Kidney (tissue), 14 donors: ENCODE measurements around the gene EVI5. TPM values are rescaled to one million over a fixed set of nuclear protein-coding genes. Genes with fewer than 3 reads are reported as not detected.
A peak's percentile ranks its signal among the peaks of the same experiment; 100 is the strongest.

ENCODE experiments used
- DNase-seq, 5 donors: peaks; one replicate each; pipeline ENCODE4 v3.0.0-alpha.2; 2013 to 2020
- FAIRE-seq: peaks from 2 replicates; lab custom pipeline; 2012; peaks lifted over from hg19 to GRCh38; lab: Jason Lieb, UNC
- H3K27ac ChIP-seq, 2 donors: one replicate each; pipeline ENCODE4 v1.7.0; 2013; ENCODE audit warnings: low read depth in 2 of 2, low read length in 2 of 2, inconsistent platforms in 1 of 2
- H3K27me3 ChIP-seq: one replicate; pipeline ENCODE4 v1.7.1; 2013; ENCODE audit warnings: low read length, inconsistent platforms; ENCODE audit not compliant: control insufficient read depth, insufficient read depth
- H3K36me3 ChIP-seq, 3 donors: one replicate each; pipeline versions ENCODE4 v1.7.0 to v1.7.1; 2013; ENCODE audit warnings: low read length in 3 of 3, control low read depth in 1 of 3, inconsistent platforms in 1 of 3; ENCODE audit not compliant: insufficient read depth in 3 of 3, control insufficient read depth in 2 of 3
- H3K4me1 ChIP-seq, 3 donors: one replicate each; pipeline versions ENCODE4 v1.7.0 to v1.7.1; 2013; ENCODE audit warnings: low read length in 3 of 3, inconsistent platforms in 1 of 3, low read depth in 1 of 3; ENCODE audit not compliant: control insufficient read depth in 2 of 3, insufficient read depth in 2 of 3
- H3K4me3 ChIP-seq, 3 donors: one replicate each; pipeline versions ENCODE4 v1.7.0 to v1.8.1; 2013; ENCODE audit warnings: low read length in 3 of 3, control low read depth in 1 of 3, inconsistent platforms in 1 of 3
- H3K9ac ChIP-seq, 3 donors: one replicate each; pipeline versions ENCODE4 v1.7.0 to v1.7.1; 2013; ENCODE audit warnings: low read length in 3 of 3, control low read depth in 1 of 3, inconsistent platforms in 1 of 3
- H3K9me3 ChIP-seq, 3 donors: one replicate each; pipeline versions ENCODE4 v1.7.0 to v1.7.1; 2013; ENCODE audit warnings: low read length in 3 of 3, control low read depth in 1 of 3, inconsistent platforms in 1 of 3; ENCODE audit not compliant: control insufficient read depth in 2 of 3, insufficient read depth in 1 of 3
- CTCF ChIP-seq: IDR thresholded peaks from 3 replicates; pipeline ENCODE4 v1.5.1; 2012; ENCODE audit warnings: mild to moderate bottlenecking, moderate library complexity, borderline replicate concordance; ENCODE audit not compliant: insufficient read depth; ENCODE audit errors: extremely low read depth
- intact Hi-C: fragments of 100-400 bp; cut with DNase I; formaldehyde crosslinking; loops from one replicate; pipeline ENCODE4 v1.11.1; 2022
- polyA plus RNA-seq: library from polyadenylated mRNA; stranded (reverse); fragments of 350-450 nt; fragmentation: Illumina TruSeq; extraction: RNeasy Lipid Tissue Mini Kit (QIAGEN cat#74804); gene quantifications from one replicate; pipeline ENCODE4 v1.2.3, GENCODE V29; 2014; ENCODE audit warnings: low read depth, low replicate concordance; ENCODE audit not compliant: insufficient read depth
- total RNA-seq: library from RNA; stranded (reverse); fragmentation: NEBNext Ultra II Directional; extraction: Animal tissue kit (Norgen Biotek cat#: 25700); gene quantifications from one replicate; pipeline ENCODE4 v1.2.1, GENCODE V29; 2021
- donor health status: control.
- donor health status: control.
- donor health status: control.
- donor health status: control.
- donor health status: control.
- donor health status: DM: yes; HTN: yes; CAD: no.
- donor health status: Normal renal cell carcinoma (clear cell type).

The EVI5 gene
- total and polyA plus RNA-seq, 2 donors from 2014 or later, result 3.6 to 36.5 TPM

- Histone ChIP-seq H3K27me3 (no peaks in the 10 kb centered on the region), H3K4me3 (peak overlapping the region; percentile 94 to 99 (median 99)), H3K9me3 (no peaks in the 10 kb centered on the region), H3K4me1 (peaks cover 0 to 7% (median 6%) of the 10 kb centered on the region in 3 donors), H3K36me3 (peaks cover 0 to 30% (median 23%) of the 10 kb centered on the region in 3 donors), H3K27ac (peak overlapping the region; percentile 92 to 95), H3K9ac (peak overlapping the region; percentile 98 to 99 (median 99))
- intact Hi-C loops, result no loop called here
- peak in 1 of 5 donors; percentile 13 for DNase-seq
- no peak for FAIRE-seq
- no peak for TF ChIP-seq CTCF
These were observed 47.7 kb upstream of the EVI5 start for GRCh38 chr1:92832537-92833114.

- Histone ChIP-seq H3K27ac (peak within 1 kb of the TSS; percentile 92 to 95), H3K27me3 (no peaks in the 10 kb centered on the region), H3K9me3 (no peaks in the 10 kb centered on the region), H3K4me1 (peaks cover 0 to 7% (median 6%) of the 10 kb centered on the region in 3 donors), H3K4me3 (peak within 1 kb of the TSS; percentile 94 to 99 (median 99)), H3K9ac (peak within 1 kb of the TSS; percentile 98 to 99 (median 99)), H3K36me3 (peaks cover 0 to 23% (median 18%) of the 10 kb centered on the region in 3 donors)
- DNase-seq, result peak; percentile 97 to 99 (median 99)
- intact Hi-C loops, result no loop called here
- no peak for FAIRE-seq
- peak; percentile 91 for TF ChIP-seq CTCF
These were observed 47.0 kb upstream of the EVI5 start, which contains the start of gene RPL5 for GRCh38 chr1:92831762-92832536. TSS of gene RPL5 (plus strand) at chr1:92832040. CDS start at chr1:92832115, 75 bp downstream.

GRCh38 chr1:92831368-92831761 lies 46.5 kb upstream of the EVI5 start:
- no peak for TF ChIP-seq CTCF
- peaks cover 0 to 18% (median 13%) of the 10 kb centered on the region in 3 donors for H3K36me3 ChIP-seq
- peak overlapping the region in 1 of 3 donors; percentile 4 for H3K9ac ChIP-seq
- no peaks in the 10 kb centered on the region for H3K27me3 ChIP-seq
- peak overlapping the region; percentile 94 to 99 (median 99) for H3K4me3 ChIP-seq
- DNase-seq (peak in 1 of 5 donors; percentile 56), FAIRE-seq (no peak)
- peaks cover 0 to 7% (median 6%) of the 10 kb centered on the region in 3 donors for H3K4me1 ChIP-seq
- H3K27ac ChIP-seq, result no peak overlapping the region
- no peaks in the 10 kb centered on the region for H3K9me3 ChIP-seq
- intact Hi-C loops, result no loop called here
